H1 (cell line): Measurements from ENCODE around the gene C1QL2. TPM values are rescaled to one million over a fixed set of nuclear protein-coding genes. Genes with fewer than 3 reads are reported as not detected.

ENCODE experiments used
- BCL11A ChIP-seq, 2 experiments: IDR thresholded peaks; one replicate each; pipeline ENCODE4 v1.6.1; 2011; ENCODE audit warnings: low read depth in 2 of 2, low read length in 2 of 2, mild to moderate bottlenecking in 2 of 2
- POLR2A ChIP-seq, 2 experiments: IDR thresholded peaks; 1 replicate in 1 of 2; 2 replicates in 1 of 2; pipeline ENCODE4 v1.6.1; 2011; ENCODE audit warnings: low read depth in 2 of 2, low read length in 2 of 2, mild to moderate bottlenecking in 2 of 2; ENCODE audit errors: control extremely low read depth in 1 of 2
- RFX5 ChIP-seq: IDR thresholded peaks from 2 replicates; pipeline ENCODE4 v1.6.1; 2011; ENCODE audit warnings: low read depth, low read length, improper control_type of control experiment, borderline replicate concordance
- TBP ChIP-seq: IDR thresholded peaks from 2 replicates; pipeline ENCODE4 v1.6.1; 2011; ENCODE audit warnings: low read depth, low read length, improper control_type of control experiment
- polyA plus RNA-seq, 7 experiments: library from polyadenylated mRNA; depleted of rRNA in 3 of 7; stranded (reverse) in 5 of 7; unstranded in 2 of 7; fragments of >200 nt in 5 of 7; fragments of 200-250 nt in 2 of 7; gene quantifications; 1 replicate in 5 of 7; 2 replicates in 1 of 7; 4 replicates in 1 of 7; pipeline versions ENCODE4 v1.2.1 to v1.2.3, GENCODE V29; 2011 to 2013; ENCODE audit warnings: missing spikeins in 2 of 7, mixed read lengths in 2 of 7
- total RNA-seq: library from RNA; stranded (reverse); fragmentation: NEBNext Ultra II Directional; extraction: Animal tissue kit (Norgen Biotek cat#: 25700); gene quantifications from 2 replicates; pipeline ENCODE4 v1.2.1, GENCODE V29; 2021
- TF ChIP-seq, protein P1 (sequence below): IDR thresholded peaks from 2 replicates; pipeline ENCODE4 v1.6.1; 2012; ENCODE audit warnings: inconsistent platforms

The C1QL2 gene
- total and polyA plus RNA-seq, 2 of the 8 experiments (the other 6 are each of a cell fraction or from before 2014, with no cell fraction given), result 0.80 to 0.88 TPM

DNA sequence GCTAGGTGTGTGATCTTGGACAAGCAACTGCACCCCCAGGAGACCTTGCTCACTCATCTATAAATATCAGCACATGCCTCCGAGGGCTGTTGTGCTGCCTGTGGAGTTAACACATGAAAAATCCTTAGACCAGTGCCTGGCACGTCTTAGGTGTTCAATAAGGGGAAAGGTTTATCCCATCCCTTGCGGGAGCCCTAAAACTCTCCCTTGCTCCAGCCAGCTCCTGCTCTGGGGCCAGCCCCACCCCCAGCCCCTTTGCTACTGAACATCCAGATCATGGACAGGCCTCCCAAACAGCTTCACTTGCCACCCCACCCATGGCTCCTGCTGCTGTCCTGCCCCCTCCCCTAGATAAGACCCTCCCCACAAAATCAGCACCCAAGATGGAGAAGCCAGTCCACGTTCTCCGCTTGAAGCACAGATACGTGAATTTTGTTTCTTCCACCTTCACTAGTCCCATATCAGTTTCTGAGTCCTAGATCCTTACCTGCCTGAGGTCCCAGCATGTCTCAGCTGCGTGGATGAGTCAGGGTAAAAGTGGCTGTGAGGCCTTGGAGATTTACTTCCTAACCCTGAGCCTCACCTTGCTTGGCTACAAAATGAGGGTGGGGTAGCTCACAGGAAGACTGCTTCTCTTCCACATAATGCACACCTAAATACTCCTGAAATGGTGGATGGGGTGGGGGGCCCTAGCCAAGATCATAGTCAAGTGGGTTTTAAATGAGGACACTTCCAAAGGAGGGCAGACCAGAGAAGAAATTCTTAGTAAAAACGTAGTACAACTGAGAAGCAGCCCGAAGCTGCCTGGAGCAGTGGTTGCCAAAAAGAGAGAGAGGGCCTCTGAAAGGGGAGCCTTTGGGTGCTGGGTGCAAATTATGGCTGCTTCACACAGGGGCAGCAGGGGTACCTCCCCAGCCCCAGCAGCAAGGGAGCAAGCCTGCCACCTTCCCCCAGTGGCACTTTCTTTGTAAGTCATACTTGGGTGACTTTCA lies 40.4 kb downstream of the C1QL2 start (continued):
- TF ChIP-seq BCL11A (IDR thresholded peaks at IDR 0.05; ENCODE audit: low read depth in 2 of 2, low read length in 2 of 2), result no peak
- TF ChIP-seq, protein P1, sequence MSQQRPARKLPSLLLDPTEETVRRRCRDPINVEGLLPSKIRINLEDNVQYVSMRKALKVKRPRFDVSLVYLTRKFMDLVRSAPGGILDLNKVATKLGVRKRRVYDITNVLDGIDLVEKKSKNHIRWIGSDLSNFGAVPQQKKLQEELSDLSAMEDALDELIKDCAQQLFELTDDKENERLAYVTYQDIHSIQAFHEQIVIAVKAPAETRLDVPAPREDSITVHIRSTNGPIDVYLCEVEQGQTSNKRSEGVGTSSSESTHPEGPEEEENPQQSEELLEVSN, result no peak
- no peak for TF ChIP-seq POLR2A (IDR thresholded peaks at IDR 0.05; ENCODE audit: control extremely low read depth in 1 of 2, low read depth in 2 of 2, low read length in 2 of 2)
- TF ChIP-seq RFX5, result no peak
- no peak for TF ChIP-seq TBP
